Thyroid gland (tissue), 4 donors: ENCODE measurements around the gene POLR1A. TPM values are rescaled to one million over a fixed set of nuclear protein-coding genes. Genes with fewer than 3 reads are reported as not detected.

Source experiments
- DNase-seq, 2 donors: peaks; one replicate each; pipeline ENCODE4 v3.0.0-alpha.2; 2019
- H3K27ac ChIP-seq, 3 donors: fragments of 200-600 bp; sonication (generic); 1 replicate in 2 of 3; 2 replicates in 1 of 3; pipeline ENCODE4 v1.5.1; 2016 to 2019; ENCODE audit warnings: mild to moderate bottlenecking in 1 of 3, moderate library complexity in 1 of 3
- H3K27me3 ChIP-seq: fragments of 200-600 bp; sonication (generic); one replicate; pipeline ENCODE4 v1.5.1; 2019
- H3K36me3 ChIP-seq, 2 donors: fragments of 200-600 bp; sonication (generic); one replicate each; pipeline ENCODE4 v1.5.1; 2016 to 2019
- H3K4me1 ChIP-seq, 2 donors: fragments of 200-600 bp; sonication (generic); one replicate each; pipeline ENCODE4 v1.5.1; 2017 to 2019
- H3K4me3 ChIP-seq, 3 donors: fragments of 200-600 bp; sonication (generic); replicated peaks in 1 of 3; 1 replicate in 2 of 3; 2 replicates in 1 of 3; pipeline ENCODE4 v1.5.1; 2016; ENCODE audit warnings: mild to moderate bottlenecking in 1 of 3
- H3K9me3 ChIP-seq: fragments of 200-600 bp; sonication (generic); one replicate; pipeline ENCODE4 v1.5.1; 2017
- CTCF ChIP-seq, 6 experiments: fragments of 200-600 bp in 3 of 6; fragments of 450-650 bp in 3 of 6; sonication (generic) in 3 of 6; IDR thresholded peaks; one replicate each; pipeline ENCODE4 v1.5.1; 2016 to 2019; ENCODE audit warnings: antibody characterized with exemption in 6 of 6, mild to moderate bottlenecking in 2 of 6, inconsistent platforms in 1 of 6, moderate library complexity in 1 of 6
- POLR2A ChIP-seq, 2 donors: fragments of 450-650 bp; IDR thresholded peaks; one replicate each; pipeline ENCODE4 v1.6.1; 2017; ENCODE audit warnings: antibody characterized with exemption in 2 of 2, mild to moderate bottlenecking in 2 of 2, moderate library complexity in 1 of 2
- WGBS, 2 donors: methylation state at CpG; one replicate each; pipeline ENCODE4 v1.1.5; 2017; 5-methylcytosine and 5-hydroxymethylcytosine counted together
- intact Hi-C: fragments of 100-400 bp; cut with DNase I; formaldehyde crosslinking; loops from one replicate; pipeline ENCODE4 v1.15.1; 2023
- total RNA-seq, 4 donors: library from RNA; depleted of rRNA; stranded (reverse); fragments of >200 nt; gene quantifications; one replicate each; pipeline ENCODE4 v1.2.3, GENCODE V29; 2016

Gene POLR1A
- total RNA-seq, 4 donors from 2014 or later = 13.5 to 32.6 (median 24.1) TPM

DNA sequence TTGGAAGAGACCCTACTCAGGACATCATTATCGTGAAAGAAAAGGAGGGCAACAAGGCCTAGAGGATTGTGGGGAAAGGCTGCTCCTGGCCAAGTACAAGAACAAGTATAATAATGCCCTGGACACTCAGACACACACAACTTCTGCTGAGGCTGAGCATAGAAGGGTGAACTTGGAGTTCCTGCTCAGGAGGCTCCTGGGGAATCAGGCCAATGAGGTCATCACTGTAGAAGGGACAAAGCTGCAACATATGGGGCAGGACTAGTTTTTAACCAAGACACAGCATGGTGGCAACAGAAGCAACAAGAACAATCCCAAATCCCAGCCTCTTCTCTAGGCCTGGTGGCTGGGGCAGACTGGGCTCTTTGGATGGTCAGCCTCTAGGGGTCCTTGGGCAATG lies 102.6 kb downstream of the POLR1A start:
- WGBS, 2 donors = 89 to 92% methylated on average over 1 of the region's 1 CpG
- TF ChIP-seq CTCF (IDR thresholded peaks at IDR 0.05) (no peak), POLR2A (IDR thresholded peaks at IDR 0.05) (no peak)
- Histone ChIP-seq H3K4me3 (no peak overlapping the region), H3K4me1 (peaks cover 26 to 30% of the 10 kb centered on the region in 2 donors), H3K9me3 (no peaks in the 10 kb centered on the region), H3K27ac (no peak overlapping the region), H3K36me3 (no peaks in the 10 kb centered on the region), H3K27me3 (no peaks in the 10 kb centered on the region)
- DNase-seq = no peak
- intact Hi-C loops = no loop called here

GRCh38 chr2:86002375-86002774 lies 103.3 kb downstream of the POLR1A start:
- H3K4me3 ChIP-seq = no peak overlapping the region
- H3K4me1 ChIP-seq = peaks cover 33 to 37% of the 10 kb centered on the region in 2 donors
- intact Hi-C loops = no loop called here
- WGBS, 2 donors = 90 to 95% methylated on average over 4 of the region's 4 CpGs
- no peak overlapping the region for H3K27ac ChIP-seq
- H3K9me3 ChIP-seq = no peaks in the 10 kb centered on the region
- H3K27me3 ChIP-seq = no peaks in the 10 kb centered on the region
- no peak for TF ChIP-seq CTCF (IDR thresholded peaks at IDR 0.05)
- no peak for TF ChIP-seq POLR2A (IDR thresholded peaks at IDR 0.05)
- DNase-seq = no peak
- no peaks in the 10 kb centered on the region for H3K36me3 ChIP-seq

DNA sequence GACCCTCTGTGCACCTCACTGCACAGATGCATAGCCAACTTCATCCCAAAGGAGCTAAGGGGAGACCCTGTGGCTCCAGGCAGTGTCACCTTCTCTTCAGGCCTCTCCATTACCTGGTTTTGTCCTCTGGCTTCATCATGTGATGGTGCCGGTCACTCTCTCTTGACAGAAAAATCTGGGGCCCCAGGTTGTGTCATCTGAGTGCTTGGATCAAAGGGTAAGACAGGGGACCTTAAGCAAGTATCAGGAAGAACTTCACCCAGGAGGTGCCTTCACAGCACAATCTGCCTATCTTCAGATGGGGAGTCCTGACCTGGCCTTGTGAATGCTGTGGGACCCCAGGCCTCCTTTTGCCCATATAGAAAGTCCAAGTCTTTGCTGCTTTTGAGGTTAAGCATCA lies 104.4 kb downstream of the POLR1A start:
- Histone ChIP-seq H3K27ac (peak overlapping the region in 2 of 3 donors; percentile 95 to 98), H3K36me3 (no peaks in the 10 kb centered on the region), H3K9me3 (no peaks in the 10 kb centered on the region), H3K4me1 (peaks cover 44 to 48% of the 10 kb centered on the region in 2 donors), H3K27me3 (no peaks in the 10 kb centered on the region), H3K4me3 (no peak overlapping the region)
- intact Hi-C loops = no loop called here
- WGBS, 2 donors = 100% methylated on average over 1 of the region's 1 CpG
- no peak for DNase-seq
- TF ChIP-seq CTCF (IDR thresholded peaks at IDR 0.05) = no peak
- TF ChIP-seq POLR2A (IDR thresholded peaks at IDR 0.05) = no peak

DNA sequence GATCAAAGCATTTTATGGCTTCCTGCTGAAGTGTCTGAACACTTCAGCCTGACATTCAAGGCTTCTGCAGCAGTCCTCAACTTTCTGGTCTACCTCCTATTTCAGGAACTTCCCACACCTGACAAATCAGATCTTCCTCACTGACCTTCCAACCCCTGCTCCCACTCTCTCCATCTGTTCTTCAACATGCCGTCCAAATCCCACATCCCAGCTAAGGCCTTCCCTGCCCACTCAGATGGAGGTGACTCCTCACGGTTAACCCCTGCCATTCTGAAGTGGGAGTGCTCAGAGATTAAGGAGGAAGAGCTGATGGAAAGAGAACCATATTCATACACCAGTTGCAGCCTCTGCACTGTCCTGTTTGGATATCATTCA lies 104.8 kb downstream of the POLR1A start:
- TF ChIP-seq CTCF (IDR thresholded peaks at IDR 0.05) = no peak
- TF ChIP-seq POLR2A (IDR thresholded peaks at IDR 0.05) = no peak
- Histone ChIP-seq H3K27me3 (no peaks in the 10 kb centered on the region), H3K4me3 (no peak overlapping the region), H3K9me3 (no peaks in the 10 kb centered on the region), H3K27ac (peak overlapping the region; percentile 95 to 99 (median 98)), H3K36me3 (no peaks in the 10 kb centered on the region), H3K4me1 (peaks cover 48 to 52% of the 10 kb centered on the region in 2 donors)
- intact Hi-C loops = no loop called here
- WGBS, 2 donors = 80 to 81% methylated on average over 2 of the region's 2 CpGs
- no peak for DNase-seq

- intact Hi-C loops = no loop called here
- H3K27ac ChIP-seq = peak overlapping the region; percentile 95 to 99 (median 98)
- 80 to 84% methylated on average over 10 of the region's 10 CpGs for WGBS, 2 donors
Measured at GRCh38 chr2:86000131-86000937, 105.4 kb downstream of the POLR1A start.

More at GRCh38 chr2:86000131-86000937, 105.4 kb downstream of the POLR1A start:
- no peaks in the 10 kb centered on the region for H3K27me3 ChIP-seq
- no peak for TF ChIP-seq POLR2A (IDR thresholded peaks at IDR 0.05)
- H3K4me1 ChIP-seq = peaks cover 50 to 58% of the 10 kb centered on the region in 2 donors
- no peaks in the 10 kb centered on the region for H3K36me3 ChIP-seq
- H3K4me3 ChIP-seq = no peak overlapping the region
- H3K9me3 ChIP-seq = no peaks in the 10 kb centered on the region
- DNase-seq = no peak
